ENCODE results near the gene PIM1. TPM values are rescaled to one million over a fixed set of nuclear protein-coding genes. Genes with fewer than 3 reads are reported as not detected.
"Not testable (repeated sequence)": the region's sequence is repeated elsewhere in the genome, so short reads cannot be mapped to it uniquely, and the experiment has no call there.

PIM1 gene
- total RNA-seq, 4 donors from 2014 or later, result 36.6 to 78.4 (median 49.2) TPM

DNA sequence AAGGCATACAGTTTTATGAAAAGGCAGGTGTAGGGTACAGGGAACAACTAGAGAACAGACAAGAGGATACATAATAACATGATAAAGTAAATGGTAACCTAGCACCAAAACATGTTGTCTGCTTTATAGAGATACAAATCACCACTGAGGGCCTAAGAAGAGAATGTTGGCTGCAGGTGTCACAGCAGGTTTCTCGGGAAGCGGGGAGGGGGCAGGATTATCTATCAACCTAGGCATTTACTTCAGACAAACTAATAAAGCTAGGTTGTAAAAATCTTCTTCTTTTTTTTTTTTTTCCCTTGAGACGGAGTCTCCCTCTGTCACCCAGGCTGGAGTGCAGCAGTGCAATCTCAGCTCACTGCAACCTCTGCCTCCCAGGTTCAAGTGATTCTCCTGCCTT, 22.7 kb downstream of the PIM1 start:
- no peak overlapping the region for H3K4me3 ChIP-seq
- H3K27me3 ChIP-seq, result no peaks in the 10 kb centered on the region
- no peaks in the 10 kb centered on the region for H3K9me3 ChIP-seq
- H3K36me3 ChIP-seq, result no peaks in the 10 kb centered on the region
- TF ChIP-seq, protein P1, sequence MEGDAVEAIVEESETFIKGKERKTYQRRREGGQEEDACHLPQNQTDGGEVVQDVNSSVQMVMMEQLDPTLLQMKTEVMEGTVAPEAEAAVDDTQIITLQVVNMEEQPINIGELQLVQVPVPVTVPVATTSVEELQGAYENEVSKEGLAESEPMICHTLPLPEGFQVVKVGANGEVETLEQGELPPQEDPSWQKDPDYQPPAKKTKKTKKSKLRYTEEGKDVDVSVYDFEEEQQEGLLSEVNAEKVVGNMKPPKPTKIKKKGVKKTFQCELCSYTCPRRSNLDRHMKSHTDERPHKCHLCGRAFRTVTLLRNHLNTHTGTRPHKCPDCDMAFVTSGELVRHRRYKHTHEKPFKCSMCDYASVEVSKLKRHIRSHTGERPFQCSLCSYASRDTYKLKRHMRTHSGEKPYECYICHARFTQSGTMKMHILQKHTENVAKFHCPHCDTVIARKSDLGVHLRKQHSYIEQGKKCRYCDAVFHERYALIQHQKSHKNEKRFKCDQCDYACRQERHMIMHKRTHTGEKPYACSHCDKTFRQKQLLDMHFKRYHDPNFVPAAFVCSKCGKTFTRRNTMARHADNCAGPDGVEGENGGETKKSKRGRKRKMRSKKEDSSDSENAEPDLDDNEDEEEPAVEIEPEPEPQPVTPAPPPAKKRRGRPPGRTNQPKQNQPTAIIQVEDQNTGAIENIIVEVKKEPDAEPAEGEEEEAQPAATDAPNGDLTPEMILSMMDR (IDR thresholded peaks at IDR 0.05), result no peak
- no peak for TF ChIP-seq POLR2A (IDR thresholded peaks at IDR 0.05)
- no peak overlapping the region for H3K27ac ChIP-seq
- peak in 1 of 3 donors; percentile 40 for DNase-seq
- no peaks in the 10 kb centered on the region for H3K4me1 ChIP-seq

DNA sequence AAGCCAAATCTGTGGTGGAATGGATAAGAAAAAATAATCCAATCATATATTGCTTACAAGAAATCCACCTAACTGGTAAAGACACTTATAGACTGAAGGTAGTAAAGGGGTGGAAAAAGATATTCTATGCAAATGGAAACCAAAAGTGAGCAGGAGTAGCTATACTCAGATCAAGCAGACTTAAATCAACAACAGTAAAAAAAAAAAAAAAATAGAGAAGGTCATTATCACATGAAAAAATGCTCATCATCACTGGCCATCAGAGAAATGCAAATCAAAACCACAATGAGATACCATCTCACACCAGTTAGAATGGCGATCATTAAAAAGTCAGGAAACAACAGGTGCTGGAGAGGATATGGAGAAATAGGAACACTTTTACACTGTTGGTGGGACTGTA, 24.9 kb downstream of the PIM1 start:
- not testable (repeated sequence) for H3K36me3 ChIP-seq, H3K4me3 ChIP-seq, H3K27ac ChIP-seq, H3K27me3 ChIP-seq, H3K4me1 ChIP-seq, H3K9me3 ChIP-seq, DNase-seq

DNA sequence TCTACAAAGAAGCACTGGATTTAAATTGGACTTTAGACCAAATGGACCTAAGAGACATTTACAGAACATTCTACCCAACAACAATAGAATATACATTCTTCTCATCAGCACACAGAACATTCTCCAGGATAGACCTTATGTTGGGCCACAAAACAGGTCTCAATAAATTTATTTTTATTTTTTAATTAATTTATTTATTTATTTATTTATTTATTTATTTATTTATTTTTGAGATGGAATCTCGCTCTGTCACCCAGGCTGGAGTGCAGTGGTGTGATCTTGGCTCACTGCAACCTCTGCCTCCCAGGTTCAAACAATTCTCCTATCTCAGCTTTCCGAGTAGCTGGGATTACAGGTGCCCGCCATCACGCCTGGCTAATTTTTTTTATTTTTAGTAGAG, 26.5 kb downstream of the PIM1 start:
- H3K4me3 ChIP-seq, H3K27me3 ChIP-seq, H3K36me3 ChIP-seq, DNase-seq, H3K4me1 ChIP-seq, H3K27ac ChIP-seq, H3K9me3 ChIP-seq: not testable (repeated sequence)

DNA sequence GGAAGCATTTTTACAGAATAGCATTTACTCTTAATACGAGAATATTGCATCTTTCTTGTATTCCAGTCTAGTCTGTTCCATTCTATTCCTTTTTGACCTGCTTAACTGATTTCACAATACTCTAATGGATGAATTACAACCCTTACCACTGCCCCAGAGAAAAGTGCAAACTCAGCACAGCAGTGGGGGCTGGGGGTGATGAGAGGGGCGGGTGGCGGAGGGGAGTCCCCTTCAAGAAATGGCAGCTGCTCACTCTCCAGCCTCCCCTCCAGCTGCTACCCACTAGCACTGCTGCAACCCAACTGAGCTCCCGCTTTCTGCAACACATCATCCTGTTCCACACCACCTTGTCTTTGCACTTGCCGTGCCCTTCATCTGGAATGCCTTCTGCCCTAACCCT, 30.1 kb downstream of the PIM1 start:
- H3K27me3 ChIP-seq, result no peaks in the 10 kb centered on the region
- H3K9me3 ChIP-seq, result no peaks in the 10 kb centered on the region
- no peak overlapping the region for H3K27ac ChIP-seq
- TF ChIP-seq, protein P1 (IDR thresholded peaks at IDR 0.05), result no peak
- TF ChIP-seq POLR2A (IDR thresholded peaks at IDR 0.05), result no peak
- H3K4me3 ChIP-seq, result no peak overlapping the region
- peaks cover 0 to 26% (median 6%) of the 10 kb centered on the region in 4 donors for H3K4me1 ChIP-seq
- peak in 1 of 3 donors; percentile 33 for DNase-seq
- no peaks in the 10 kb centered on the region for H3K36me3 ChIP-seq

DNA sequence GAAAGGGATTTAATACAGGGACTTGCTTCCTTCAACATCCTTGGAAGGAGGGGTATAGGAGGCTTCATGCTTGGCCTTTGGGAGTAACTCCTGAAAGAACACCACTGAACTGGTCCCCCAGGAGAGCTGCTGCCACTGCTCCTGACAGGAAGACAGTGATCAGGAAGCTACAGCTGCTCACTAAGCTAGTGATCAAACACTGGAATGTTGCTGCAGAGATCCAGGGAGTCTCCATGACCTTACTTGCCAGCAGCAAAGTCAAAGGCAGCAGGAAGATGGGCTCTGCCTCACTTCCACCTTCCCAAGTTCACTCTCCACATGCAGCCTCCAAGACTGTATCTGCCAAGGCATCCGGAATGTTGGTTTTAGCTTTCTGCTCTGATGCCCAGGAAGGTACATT, 31.8 kb downstream of the PIM1 start:
- Histone ChIP-seq H3K4me1 (peaks cover 0 to 26% (median 6%) of the 10 kb centered on the region in 4 donors), H3K27me3 (no peaks in the 10 kb centered on the region), H3K27ac (peak overlapping the region in 1 of 4 donors; percentile 56), H3K36me3 (no peaks in the 10 kb centered on the region), H3K4me3 (no peak overlapping the region), H3K9me3 (no peaks in the 10 kb centered on the region)
- peak in 1 of 3 donors; percentile 9 for DNase-seq
- no peak for TF ChIP-seq POLR2A (IDR thresholded peaks at IDR 0.05)
- TF ChIP-seq, protein P1 (IDR thresholded peaks at IDR 0.05), result no peak

DNA sequence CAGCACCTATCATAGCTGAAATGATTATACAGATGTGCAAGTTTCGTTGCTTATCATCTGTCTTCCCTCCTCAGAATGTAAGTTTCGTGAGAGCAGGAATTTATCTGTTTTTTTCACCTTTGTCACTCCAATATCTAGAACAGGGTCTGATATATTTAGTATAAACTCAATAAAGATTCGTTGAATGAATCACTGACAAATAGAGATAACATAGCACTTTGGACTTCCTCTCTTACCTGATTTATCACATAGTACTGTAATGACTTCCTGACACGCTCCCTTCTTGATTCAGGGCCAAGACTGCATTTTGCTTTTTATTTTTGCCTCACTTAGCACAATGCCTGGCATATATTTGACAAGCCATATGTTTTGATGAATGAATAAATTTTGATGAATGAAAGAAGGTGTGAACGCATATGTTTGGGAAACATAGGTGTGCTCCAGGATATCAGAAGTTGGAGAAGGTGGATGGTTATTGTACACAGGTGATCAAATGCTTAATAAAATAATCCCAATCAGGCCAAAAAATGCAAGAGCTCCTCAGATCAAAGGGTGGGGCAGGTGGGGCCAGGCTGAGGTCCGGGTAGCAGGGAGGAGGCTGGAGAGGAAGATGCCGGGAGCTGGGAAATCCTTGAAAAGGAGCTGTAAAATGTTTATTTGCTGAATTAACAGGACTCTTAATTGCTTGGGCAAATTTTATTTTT, 33.0 kb downstream of the PIM1 start:
- H3K27ac ChIP-seq, result peak overlapping the region in 1 of 4 donors; percentile 56
- H3K4me1 ChIP-seq, result peaks cover 0 to 26% (median 6%) of the 10 kb centered on the region in 4 donors
- TF ChIP-seq POLR2A (IDR thresholded peaks at IDR 0.05), result no peak
- TF ChIP-seq, protein P1 (IDR thresholded peaks at IDR 0.05), result no peak
- H3K36me3 ChIP-seq, result no peaks in the 10 kb centered on the region
- no peaks in the 10 kb centered on the region for H3K9me3 ChIP-seq
- H3K27me3 ChIP-seq, result no peaks in the 10 kb centered on the region
- no peak overlapping the region for H3K4me3 ChIP-seq
- peak in 1 of 3 donors; percentile 46 for DNase-seq
